Amniotic epithelial cell (primary cell): ENCODE results near the gene FKBP4.

ENCODE experiments used
- DNase-seq: peaks from one replicate; pipeline ENCODE4 v3.0.0-alpha.2; 2010; ENCODE audit warnings: low read depth

The FKBP4 gene

DNA sequence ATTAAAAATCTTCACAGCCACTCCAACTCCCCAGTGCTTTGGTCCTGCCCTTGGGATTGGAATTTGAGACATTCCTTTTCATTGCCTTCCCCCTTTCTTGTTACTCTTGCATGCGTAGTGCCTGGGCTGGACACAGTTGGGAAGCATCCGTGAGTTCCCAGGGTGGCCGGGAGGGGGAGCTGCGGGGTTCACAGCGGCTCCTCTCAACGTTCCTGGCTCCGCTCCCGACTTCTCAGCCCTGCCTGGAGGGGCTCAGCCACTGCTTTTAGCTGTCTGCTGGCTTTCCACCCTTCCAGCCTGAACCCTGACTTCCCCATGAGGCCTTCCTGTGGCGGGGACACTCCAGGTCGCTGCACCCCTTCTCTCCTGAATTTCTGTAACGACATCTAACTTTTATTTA is 58.9 kb downstream of the FKBP4 start:
- peak; percentile 61 for DNase-seq
